Measurements from ENCODE around the gene CPE. TPM values are rescaled to one million over a fixed set of nuclear protein-coding genes. Genes with fewer than 3 reads are reported as not detected.

CPE gene
- total and polyA plus RNA-seq, 10 of the 15 experiments (the other 5 are each of a cell fraction or from before 2014, with no cell fraction given): 0.05 to 0.14 TPM; not detected in 8

DNA sequence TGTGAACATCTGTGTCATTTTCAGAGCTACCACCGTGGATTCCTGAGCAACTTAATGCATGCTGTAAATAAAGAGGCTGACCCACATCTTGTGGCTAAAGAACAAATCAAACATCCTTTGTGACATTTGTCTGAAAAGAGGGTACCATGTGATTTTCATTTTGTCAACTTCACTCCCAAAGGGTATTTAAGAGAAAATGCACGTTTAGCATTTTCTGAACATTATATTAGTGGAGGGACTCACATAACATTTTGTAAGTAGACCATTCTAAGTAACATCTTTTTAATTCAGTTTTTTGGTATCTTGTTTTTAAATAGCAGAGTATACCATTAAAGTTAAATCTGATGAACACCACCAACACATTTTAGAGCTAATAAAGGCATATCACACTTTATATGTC lies 17.0 kb upstream of the CPE start (continued):
- TF ChIP-seq MLLT1 (IDR thresholded peaks at IDR 0.05) (no peak), GATAD2B (conservative IDR thresholded peaks at IDR 0.05; ENCODE audit: low read depth) (no peak), CHD1 (IDR thresholded peaks at IDR 0.05; ENCODE audit: low read depth, low read length) (no peak)

- no peak overlapping the region for H3K27ac ChIP-seq (ENCODE audit: control insufficient read depth, insufficient read depth)
- H3K9me3 ChIP-seq (replicated peaks; ENCODE audit: control insufficient read depth, insufficient read depth, low read length): no peaks in the 10 kb centered on the region
- POLR2A ChIA-PET: no interaction called here
- no peak overlapping the region for H3K9ac ChIP-seq (ENCODE audit: control insufficient read depth, insufficient read depth, low read length)
- intact Hi-C loops (cut with micrococcal nuclease; ENCODE audit: unreplicated experiment): no loop called here
- H2AFZ ChIP-seq (ENCODE audit: control insufficient read depth, low read depth, low read length): no peak overlapping the region
- in situ Hi-C loops (cut with MboI): no loop called here
- H3K79me2 ChIP-seq (ENCODE audit: control insufficient read depth, insufficient read depth, low read length): no peaks in the 10 kb centered on the region
- H4K20me1 ChIP-seq (ENCODE audit: control insufficient read depth, insufficient read depth): no peaks in the 10 kb centered on the region
- ATAC-seq: no peak
- CTCF ChIA-PET: no interaction called here
- SMC1A ChIA-PET (ENCODE audit: uncharacterized antibody, unreplicated experiment): interaction anchor here (0.6 to 1.8 kb wide), 2 partner anchors 117 to 234 kb away, joined by 3 to 4 read pairs; no protein-coding TSS in a partner anchor
- peaks cover 0 to 3% of the 10 kb centered on the region in 2 experiments; a peak in 1 of 4 replicates for H3K27me3 ChIP-seq (replicated peaks in 1 of 2; ENCODE audit: control insufficient read depth in 2 of 2, insufficient read depth in 2 of 2, low read length in 1 of 2)
- FAIRE-seq: no peak
- no peaks in the 10 kb centered on the region for H3K4me1 ChIP-seq (ENCODE audit: control insufficient read depth, insufficient read depth, low read length)
- BruUV-seq (replicated peaks): no TSS peak
- H3K4me2 ChIP-seq (ENCODE audit: control insufficient read depth, insufficient read depth): no peak overlapping the region
- RAD21 ChIA-PET (ENCODE audit: unreplicated experiment): interaction anchor here (1.3 kb wide), 1 partner anchor 15 kb away, joined by 4 read pairs; no protein-coding TSS in a partner anchor
- no peak for TF ChIP-seq KAT2A (conservative IDR thresholded peaks at IDR 0.05; ENCODE audit: control insufficient read depth, low read depth, low read length)
- no peak for TF ChIP-seq CEBPB (IDR thresholded peaks at IDR 0.05; ENCODE audit: borderline replicate concordance in 1 of 2, low read depth in 2 of 2, low read length in 2 of 2)
- TF ChIP-seq SUPT20H (IDR thresholded peaks at IDR 0.05; ENCODE audit: borderline replicate concordance, control insufficient read depth, low read depth, low read length): no peak
- no peak for TF ChIP-seq ASH2L (IDR thresholded peaks at IDR 0.05; ENCODE audit: borderline replicate concordance, low read depth)
- no peak for TF ChIP-seq ZNF274 (IDR thresholded peaks at IDR 0.05; ENCODE audit: insufficient read depth, insufficient read length)
- TF ChIP-seq SKIL (IDR thresholded peaks at IDR 0.05; ENCODE audit: low read depth, poor library complexity, severe bottlenecking): no peak
- no peak for TF ChIP-seq CREM (IDR thresholded peaks at IDR 0.05; ENCODE audit: low read depth)
- TF ChIP-seq CREB1 (IDR thresholded peaks at IDR 0.05; ENCODE audit: low read depth): no peak
- TF ChIP-seq POLR2A (IDR thresholded peaks at IDR 0.05; ENCODE audit: low read depth, low read length): no peak
- TF ChIP-seq SREBF1 (IDR thresholded peaks at IDR 0.05; ENCODE audit: low read length): no peak
- no peak for TF ChIP-seq MEF2A (IDR thresholded peaks at IDR 0.05; ENCODE audit: insufficient read depth, low read depth, low read length)
- no peak for TF ChIP-seq MXI1 (IDR thresholded peaks at IDR 0.05; ENCODE audit: low read depth, low read length)
- TF ChIP-seq KDM1A (IDR thresholded peaks at IDR 0.05; ENCODE audit: borderline replicate concordance): no peak
- TF ChIP-seq ZBED1 (IDR thresholded peaks at IDR 0.05; ENCODE audit: borderline replicate concordance): no peak
- no peak for TF ChIP-seq NFIC (IDR thresholded peaks at IDR 0.05; ENCODE audit: low read depth, low read length)
- TF ChIP-seq LARP7 (IDR thresholded peaks at IDR 0.05): no peak
- no peaks in the 10 kb centered on the region for H3K36me3 ChIP-seq (ENCODE audit: control insufficient read depth in 2 of 2, insufficient read depth in 2 of 2, low read length in 1 of 2)
- 85% methylated on average over 2 of the region's 2 CpGs for WGBS (ENCODE audit: insufficient coverage, insufficient replicate concordance, low lambda C conversion rate, missing lambda C conversion rate)
- no peak overlapping the region for H3K4me3 ChIP-seq
- no peak for DNase-seq (ENCODE audit: low read depth, low spot score)
Observed at GRCh38 chr4:165364452-165365080, 14.2 kb upstream of the CPE start.

Measured in GM12878 (cell line).